Brain microvascular endothelial cell (primary cell): ENCODE measurements around the gene MAPKAPK2.

ENCODE experiments used
- DNase-seq: peaks from one replicate; pipeline ENCODE4 v3.0.0-alpha.2; 2020
- H3K27ac ChIP-seq: fragments of 250-450 bp; sonication (Bioruptor Pico); 2 replicates; pipeline ENCODE4 v1.5.1; 2020; ENCODE audit warnings: mild to moderate bottlenecking, moderate library complexity
- H3K27me3 ChIP-seq: fragments of 250-450 bp; sonication (Bioruptor Pico); replicated peaks from 2 replicates; pipeline ENCODE4 v1.5.1; 2020; ENCODE audit warnings: mild to moderate bottlenecking
- H3K36me3 ChIP-seq: fragments of 250-450 bp; sonication (Bioruptor Pico); replicated peaks from 2 replicates; pipeline ENCODE4 v1.5.1; 2020; ENCODE audit warnings: mild to moderate bottlenecking
- H3K4me3 ChIP-seq: 2 replicates; pipeline ENCODE4 v1.5.1; 2011; ENCODE audit warnings: low read depth, mild to moderate bottlenecking, control low read depth, low read length, moderate library complexity
- in situ Hi-C: cut with HindIII; loops from 2 replicates; pipeline ENCODE4 v1.10.0; 2017; ENCODE audit warnings: low sequenced_read_pairs, low pct_ligation_motif_present
- TF ChIP-seq, protein P1 (sequence below): IDR thresholded peaks from 2 replicates; pipeline ENCODE4 v1.5.1; 2011; ENCODE audit warnings: low read depth, mild to moderate bottlenecking, moderate library complexity, low read length, control low read depth, inconsistent platforms; ENCODE audit errors: missing control alignments

The MAPKAPK2 gene

GRCh38 chr1:206682111-206682510, 2.6 kb upstream of the MAPKAPK2 start:
- Histone ChIP-seq H3K4me3 (no peak overlapping the region), H3K36me3 (no peaks in the 10 kb centered on the region), H3K27ac (no peak overlapping the region), H3K27me3 (peaks cover 4% of the 10 kb centered on the region)
- no peak for DNase-seq
- TF ChIP-seq, protein P1, sequence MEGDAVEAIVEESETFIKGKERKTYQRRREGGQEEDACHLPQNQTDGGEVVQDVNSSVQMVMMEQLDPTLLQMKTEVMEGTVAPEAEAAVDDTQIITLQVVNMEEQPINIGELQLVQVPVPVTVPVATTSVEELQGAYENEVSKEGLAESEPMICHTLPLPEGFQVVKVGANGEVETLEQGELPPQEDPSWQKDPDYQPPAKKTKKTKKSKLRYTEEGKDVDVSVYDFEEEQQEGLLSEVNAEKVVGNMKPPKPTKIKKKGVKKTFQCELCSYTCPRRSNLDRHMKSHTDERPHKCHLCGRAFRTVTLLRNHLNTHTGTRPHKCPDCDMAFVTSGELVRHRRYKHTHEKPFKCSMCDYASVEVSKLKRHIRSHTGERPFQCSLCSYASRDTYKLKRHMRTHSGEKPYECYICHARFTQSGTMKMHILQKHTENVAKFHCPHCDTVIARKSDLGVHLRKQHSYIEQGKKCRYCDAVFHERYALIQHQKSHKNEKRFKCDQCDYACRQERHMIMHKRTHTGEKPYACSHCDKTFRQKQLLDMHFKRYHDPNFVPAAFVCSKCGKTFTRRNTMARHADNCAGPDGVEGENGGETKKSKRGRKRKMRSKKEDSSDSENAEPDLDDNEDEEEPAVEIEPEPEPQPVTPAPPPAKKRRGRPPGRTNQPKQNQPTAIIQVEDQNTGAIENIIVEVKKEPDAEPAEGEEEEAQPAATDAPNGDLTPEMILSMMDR, result no peak
- in situ Hi-C loops, result no loop called here

- TF ChIP-seq, protein P1, result no peak
Observed at GRCh38 chr1:206683313-206683712, 1.4 kb upstream of the MAPKAPK2 start.

GRCh38 chr1:206684003-206684402, 702 bp upstream of the MAPKAPK2 start:
- no peak overlapping the region for H3K27ac ChIP-seq
- DNase-seq, result no peak
- in situ Hi-C loops, result no loop called here
- H3K36me3 ChIP-seq, result no peaks in the 10 kb centered on the region
- H3K4me3 ChIP-seq, result no peak overlapping the region
- TF ChIP-seq, protein P1, result no peak
- H3K27me3 ChIP-seq, result peaks cover 4% of the 10 kb centered on the region

More at GRCh38 chr1:206683313-206683712, 1.4 kb upstream of the MAPKAPK2 start:
- no peak overlapping the region for H3K27ac ChIP-seq
- in situ Hi-C loops, result no loop called here
- H3K27me3 ChIP-seq, result peaks cover 4% of the 10 kb centered on the region
- H3K4me3 ChIP-seq, result no peak overlapping the region
- DNase-seq, result no peak
- H3K36me3 ChIP-seq, result no peaks in the 10 kb centered on the region

DNA sequence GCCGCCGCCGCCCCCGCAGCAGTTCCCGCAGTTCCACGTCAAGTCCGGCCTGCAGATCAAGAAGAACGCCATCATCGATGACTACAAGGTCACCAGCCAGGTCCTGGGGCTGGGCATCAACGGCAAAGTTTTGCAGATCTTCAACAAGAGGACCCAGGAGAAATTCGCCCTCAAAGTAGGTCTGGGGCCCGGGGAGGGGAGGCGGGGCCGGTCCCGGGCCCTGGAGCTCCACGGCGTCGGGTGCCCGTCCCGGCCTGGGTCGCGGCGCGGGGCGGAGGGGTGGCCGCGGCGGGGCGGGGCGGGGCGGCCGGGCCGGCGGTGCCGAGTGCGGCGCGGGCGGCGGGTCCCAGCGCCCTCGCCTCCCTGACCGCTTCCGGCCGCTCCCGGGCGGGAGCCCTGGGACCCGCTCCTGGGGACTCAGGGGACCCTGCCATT, 646 bp downstream of the MAPKAPK2 start:
- in situ Hi-C loops, result no loop called here
- TF ChIP-seq, protein P1, result no peak
- no peaks in the 10 kb centered on the region for H3K36me3 ChIP-seq
- peak overlapping the region; percentile 82 for H3K27ac ChIP-seq
- peaks cover 4% of the 10 kb centered on the region for H3K27me3 ChIP-seq
- peak; percentile 36 for DNase-seq
- peak overlapping the region; percentile 92 for H3K4me3 ChIP-seq

GRCh38 chr1:206685769-206686477, 1.2 kb downstream of the MAPKAPK2 start:
- Histone ChIP-seq H3K36me3 (no peaks in the 10 kb centered on the region), H3K27ac (peak overlapping the region; percentile 82), H3K27me3 (peaks cover 4% of the 10 kb centered on the region), H3K4me3 (peak overlapping the region; percentile 92)
- DNase-seq, result peak; percentile 57
- in situ Hi-C loops, result no loop called here
- TF ChIP-seq, protein P1, result no peak
